ENCODE data around the gene C1QTNF3.

- TF ChIP-seq CTCF (conservative IDR thresholded peaks at IDR 0.05) (no peak), ZFX (IDR thresholded peaks at IDR 0.05) (no peak)
Observed at GRCh38 chr5:34057118-34057517, 14.1 kb upstream of the C1QTNF3 start.

Data from C4-2B (cell line).